SKM-1 treated with dmso at 0.1 percent for 144 hours (cell line): ENCODE data around the gene GSTP1.
"Not testable (repeated sequence)": the region's sequence is repeated elsewhere in the genome, so short reads cannot be mapped to it uniquely, and the experiment has no call there.

Experiments used
- DNase-seq: peaks from one replicate; lab custom pipeline; 2025; ENCODE audit not compliant: unreplicated experiment; lab: John Stamatoyannopoulos, UW

Gene GSTP1

GRCh38 chr11:67613313-67613959 is 29.8 kb downstream of the GSTP1 start:
- no peak for DNase-seq

- DNase-seq: peak; percentile 63
These were observed 30.5 kb downstream of the GSTP1 start for GRCh38 chr11:67613960-67614715.

DNA sequence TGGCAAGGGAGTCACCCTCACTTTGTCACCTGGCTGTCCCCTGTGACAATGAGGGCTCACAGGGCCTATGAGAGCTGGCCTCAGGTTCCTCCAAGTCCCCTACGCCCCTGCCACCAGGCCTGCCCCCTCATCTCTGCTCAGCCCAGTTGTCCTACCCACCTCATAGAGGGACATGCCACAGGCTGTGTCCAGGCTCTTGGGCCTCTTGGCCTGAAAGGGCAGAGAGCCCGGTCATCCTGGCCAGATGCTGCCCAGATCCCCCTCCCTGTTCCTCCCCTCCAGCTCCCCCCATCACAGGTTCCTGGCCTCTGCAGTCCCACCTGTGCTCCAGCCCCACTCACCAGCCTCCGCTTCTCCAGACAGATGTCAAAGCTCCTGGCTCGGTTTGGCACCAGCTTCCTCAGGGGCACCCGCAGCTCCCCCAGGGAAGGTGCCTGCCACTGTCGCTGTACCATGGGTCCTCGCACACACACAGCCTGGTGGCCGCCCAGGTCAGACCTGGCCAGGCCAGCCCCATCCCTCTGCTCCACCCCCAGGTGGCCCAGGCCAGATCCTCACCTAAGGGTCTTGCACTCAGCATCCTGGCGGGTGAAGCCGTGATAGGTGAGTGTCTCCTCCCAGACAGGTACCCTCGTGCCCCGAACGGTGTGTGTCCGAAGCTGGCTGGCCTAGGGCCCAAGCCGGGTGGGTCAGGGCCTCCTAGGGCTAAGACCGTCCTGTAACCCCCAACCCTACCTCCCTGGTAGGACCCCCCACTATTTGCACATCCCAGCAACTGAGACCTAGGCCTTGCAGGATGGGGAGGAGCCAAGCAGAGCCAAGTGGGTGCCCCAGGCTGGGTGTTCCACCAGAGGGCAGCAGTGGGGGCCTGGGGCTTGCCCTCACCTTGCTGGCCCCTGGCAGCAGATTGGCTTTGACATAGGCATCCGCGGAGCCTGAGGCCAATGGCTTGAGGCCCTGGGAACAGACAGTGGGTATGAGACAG is 31.4 kb downstream of the GSTP1 start:
- peak; percentile 44 for DNase-seq

- DNase-seq: no peak
These were observed 32.3 kb downstream of the GSTP1 start for GRCh38 chr11:67615728-67616430.

DNA sequence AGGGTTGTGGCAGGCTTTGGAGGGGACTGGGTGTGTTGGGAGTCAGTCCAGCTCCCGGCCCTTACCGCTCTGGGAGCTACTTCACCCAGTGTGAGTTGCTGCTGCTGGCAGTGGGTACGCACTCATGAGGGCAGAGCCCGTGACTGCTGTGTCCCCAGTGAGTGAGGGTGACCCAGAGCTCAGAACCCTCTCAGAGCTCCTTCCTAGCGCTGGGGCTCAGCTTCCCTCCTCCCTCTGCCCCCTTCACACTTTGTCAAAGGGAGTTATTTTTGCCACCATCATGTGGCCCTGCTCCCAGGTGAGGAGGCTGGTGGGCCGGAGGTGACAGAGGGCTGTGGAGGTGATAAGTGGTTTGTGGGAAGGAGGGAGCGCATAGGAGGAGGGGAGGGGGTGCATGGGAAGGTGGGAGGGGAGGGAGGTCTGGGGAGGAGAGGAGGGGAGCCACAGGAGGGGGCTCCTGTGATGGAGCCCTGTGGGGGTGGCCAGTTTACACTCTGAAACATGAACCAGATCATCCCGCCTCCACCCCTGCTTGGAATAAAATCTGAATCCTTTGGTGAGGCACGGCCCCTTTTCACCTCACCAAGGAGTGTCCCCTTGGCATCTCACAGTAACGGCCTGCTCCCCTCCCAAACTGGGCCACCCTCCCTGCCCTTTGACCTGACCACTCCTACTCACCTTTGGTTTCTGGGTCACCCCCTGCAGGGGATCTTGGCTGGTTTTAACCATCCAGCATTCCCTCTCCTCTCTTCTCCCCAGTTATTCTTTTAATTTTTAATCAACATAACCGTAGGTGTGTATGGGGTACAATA is 33.0 kb downstream of the GSTP1 start:
- no peak for DNase-seq

- DNase-seq: no peak
These were observed 33.8 kb downstream of the GSTP1 start for GRCh38 chr11:67617243-67617953.

DNA sequence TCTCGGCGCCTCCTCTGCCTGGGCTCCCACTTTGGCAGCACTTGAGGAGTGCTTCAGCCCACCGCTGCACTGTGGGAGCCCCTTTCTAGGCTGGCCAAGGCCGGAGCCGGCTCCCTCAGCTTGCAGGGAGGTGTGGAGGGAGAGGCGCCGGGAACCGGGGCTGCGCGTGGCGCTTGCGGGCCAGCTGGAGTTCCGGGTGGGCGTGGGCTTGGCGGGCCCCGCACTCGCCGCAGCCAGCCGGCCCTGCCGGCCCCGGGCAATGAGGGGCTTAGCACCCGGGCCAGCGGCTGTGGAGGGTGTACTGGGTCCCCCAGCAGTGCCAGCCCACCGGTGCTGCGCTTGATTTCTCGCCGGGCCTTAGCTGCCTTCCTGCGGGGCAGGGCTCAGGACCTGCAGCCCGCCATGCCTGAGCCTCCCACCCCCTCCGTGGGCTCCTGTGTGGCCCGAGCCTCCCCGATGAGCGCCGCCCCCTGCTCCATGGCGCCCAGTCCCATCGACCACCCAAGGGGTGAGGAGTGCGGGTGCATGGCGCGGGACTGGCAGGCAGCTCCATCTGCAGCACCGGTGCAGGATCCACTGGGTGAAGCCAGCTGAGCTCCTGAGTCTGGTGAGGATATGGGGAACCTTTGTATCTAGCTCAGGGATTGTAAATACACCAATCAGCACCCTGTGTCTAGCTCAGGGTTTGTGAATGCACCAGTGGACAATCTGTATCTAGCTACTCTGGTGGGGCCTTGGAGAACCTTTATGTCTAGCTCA is 35.5 kb downstream of the GSTP1 start:
- not testable (repeated sequence) for DNase-seq

DNA sequence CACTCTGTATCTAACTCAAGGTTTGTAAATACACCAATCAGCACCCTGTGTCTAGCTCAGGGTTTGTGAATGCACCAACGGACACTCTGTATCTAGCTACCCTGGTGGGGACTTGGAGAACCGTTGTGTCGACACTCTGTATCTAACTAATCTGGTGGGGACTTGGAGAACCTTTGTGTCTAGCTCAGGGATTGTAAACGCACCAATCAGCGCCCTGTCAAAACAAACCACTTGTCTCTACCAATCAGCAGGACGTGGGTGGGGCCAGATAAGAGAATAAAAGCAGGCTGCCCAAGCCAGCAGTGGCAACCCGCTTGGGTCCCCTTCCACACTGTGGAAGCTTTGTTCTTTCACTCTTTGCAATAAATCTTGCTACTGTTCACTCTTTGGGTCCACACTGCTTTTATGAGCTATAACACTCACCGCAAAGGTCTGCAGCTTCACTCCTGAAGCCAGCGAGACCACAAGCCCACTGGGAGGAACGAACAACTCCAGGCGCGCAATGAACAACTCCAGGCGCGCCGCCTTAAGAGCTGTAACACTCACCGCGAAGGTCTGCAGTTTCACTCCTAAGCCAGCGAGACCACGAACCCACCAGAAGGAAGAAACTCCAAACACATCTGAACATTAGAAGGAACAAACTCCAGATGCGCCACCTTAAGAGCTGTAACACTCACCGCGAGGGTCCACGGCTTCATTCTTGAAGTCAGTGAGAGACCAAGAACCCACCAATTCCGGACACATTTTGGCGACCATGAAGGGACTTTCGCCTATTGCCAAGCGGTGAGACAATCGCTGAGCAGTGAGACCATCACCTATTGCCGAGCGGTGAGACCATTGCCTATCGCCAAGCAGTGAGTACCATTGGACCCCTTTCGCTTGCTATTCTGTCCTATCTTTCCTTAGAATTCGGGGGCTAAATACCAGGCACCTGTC is 36.3 kb downstream of the GSTP1 start:
- not testable (repeated sequence) for DNase-seq

DNA sequence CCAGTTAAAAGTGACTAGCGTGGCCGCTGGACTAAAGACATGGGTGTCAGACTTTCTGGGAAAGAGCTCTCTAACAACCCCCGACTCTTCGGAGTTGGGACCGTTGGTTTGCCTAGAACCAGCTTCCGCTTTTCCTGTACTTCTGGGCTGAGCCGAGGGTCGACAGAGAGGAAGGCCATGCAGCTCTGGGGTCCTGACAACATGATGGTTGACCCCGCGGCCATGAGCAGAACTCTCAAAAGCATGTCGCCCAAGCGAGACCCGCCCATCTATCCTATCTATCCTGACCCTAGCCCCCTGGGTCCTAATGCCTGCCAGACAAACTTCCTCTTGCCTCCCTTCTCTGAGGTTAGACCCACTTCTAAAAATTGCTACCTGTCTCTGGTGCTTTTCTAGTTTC is 37.0 kb downstream of the GSTP1 start:
- not testable (repeated sequence) for DNase-seq

DNA sequence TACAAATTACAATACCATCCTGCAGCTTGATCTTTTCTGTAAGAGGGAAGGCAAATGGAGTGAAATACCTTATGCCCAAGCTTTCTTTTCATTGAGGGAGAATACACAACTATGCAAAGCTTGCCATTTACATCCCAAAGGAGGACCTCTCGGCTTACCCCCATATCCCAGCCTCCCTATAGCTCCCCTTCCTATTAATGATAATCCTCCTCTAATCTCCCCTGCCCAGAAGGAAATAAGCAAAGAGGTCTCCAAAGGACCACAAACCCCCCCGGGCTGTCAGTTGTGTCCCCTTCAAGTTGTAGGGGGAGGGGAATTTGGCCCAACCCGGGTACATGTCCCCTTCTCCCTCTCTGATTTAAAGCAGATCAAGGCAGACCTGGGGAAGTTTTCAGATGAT is 38.3 kb downstream of the GSTP1 start:
- DNase-seq: not testable (repeated sequence)

DNA sequence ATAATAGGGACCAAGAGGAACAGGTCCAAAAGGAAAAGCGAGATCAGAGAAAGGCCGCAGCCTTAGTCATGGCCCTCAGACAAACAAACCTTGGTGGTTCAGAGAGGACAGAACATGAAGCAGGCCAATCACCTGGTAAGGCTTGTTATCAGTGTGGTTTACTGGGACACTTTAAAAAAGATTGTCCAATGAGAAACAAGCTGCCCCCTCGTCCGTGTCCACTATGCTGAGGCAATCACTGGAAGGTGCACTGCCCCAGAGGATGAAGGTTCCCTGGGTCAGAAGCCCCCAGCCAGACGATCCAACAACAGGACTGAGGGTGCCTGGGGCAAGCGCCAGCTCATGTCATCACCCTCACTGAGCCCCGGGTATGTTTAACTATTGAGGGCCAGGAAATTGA is 39.3 kb downstream of the GSTP1 start:
- not testable (repeated sequence) for DNase-seq

DNA sequence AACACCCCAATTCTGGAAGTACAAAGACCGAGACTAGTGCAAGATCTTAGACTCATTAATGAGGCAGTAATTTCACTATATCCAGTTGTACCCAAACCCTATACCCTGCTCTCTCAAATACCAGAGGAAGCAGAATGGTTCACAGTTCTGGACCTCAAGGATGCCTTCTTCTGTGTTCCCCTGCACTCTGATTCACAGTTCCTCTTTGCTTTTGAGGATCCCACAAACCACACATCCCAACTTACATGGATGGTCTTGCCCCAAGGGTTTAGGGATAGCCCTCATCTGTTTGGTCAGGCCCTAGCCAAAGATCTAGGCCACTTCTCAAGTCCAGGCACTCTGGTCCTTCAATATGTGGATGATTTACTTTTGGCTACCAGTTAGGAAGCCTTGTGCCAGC is 40.2 kb downstream of the GSTP1 start:
- DNase-seq: not testable (repeated sequence)

- DNase-seq: not testable (repeated sequence)
These were observed 42.7 kb downstream of the GSTP1 start for GRCh38 chr11:67626131-67626833.

GRCh38 chr11:67626970-67627369 is 43.4 kb downstream of the GSTP1 start:
- DNase-seq: no peak

- no peak for DNase-seq
These were observed 43.8 kb downstream of the GSTP1 start for GRCh38 chr11:67627441-67627811.

DNA sequence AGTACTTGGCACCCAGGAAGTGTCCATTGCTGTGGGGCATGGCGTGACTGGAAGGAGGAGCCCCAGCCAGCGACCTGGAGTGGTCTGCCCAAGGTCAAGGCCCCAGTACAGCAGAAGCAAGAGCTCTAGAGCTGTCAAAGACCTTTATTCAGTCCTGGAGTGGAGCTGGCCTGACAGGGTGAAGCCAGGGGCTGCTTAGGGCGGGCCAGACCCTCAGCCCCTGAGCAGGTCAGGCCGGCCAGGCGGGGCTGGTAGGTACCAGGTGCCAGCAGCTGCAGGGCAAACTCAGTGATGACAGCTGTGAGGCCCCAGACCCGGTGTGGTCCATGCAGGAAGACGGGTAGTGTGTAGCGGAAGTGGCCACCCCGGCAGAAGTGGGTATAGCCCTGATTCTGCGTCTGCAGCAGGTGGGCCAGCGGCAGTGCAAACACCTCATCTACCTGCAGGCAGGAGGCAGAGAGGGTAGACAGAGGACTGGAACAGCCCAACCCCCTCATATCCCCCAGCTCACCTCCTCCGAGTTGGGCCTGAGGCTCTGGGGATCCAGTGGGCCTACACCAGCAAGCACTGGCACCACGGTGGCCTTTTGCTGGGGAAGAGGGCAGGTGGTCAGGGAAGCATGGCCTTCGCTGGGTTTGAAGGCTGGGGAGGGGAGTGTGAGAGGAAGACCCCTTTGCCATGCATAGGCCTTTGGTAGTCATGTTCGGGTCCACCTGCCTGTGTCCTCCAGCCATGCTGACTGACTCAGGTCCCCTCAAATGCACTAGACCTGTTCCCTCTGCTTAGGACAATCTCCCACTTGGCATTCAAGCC is 44.4 kb downstream of the GSTP1 start:
- no peak for DNase-seq
